ENCODE data around the gene LAMTOR3.
A peak's percentile ranks its signal among the peaks of the same experiment; 100 is the strongest.

LAMTOR3 gene

DNA sequence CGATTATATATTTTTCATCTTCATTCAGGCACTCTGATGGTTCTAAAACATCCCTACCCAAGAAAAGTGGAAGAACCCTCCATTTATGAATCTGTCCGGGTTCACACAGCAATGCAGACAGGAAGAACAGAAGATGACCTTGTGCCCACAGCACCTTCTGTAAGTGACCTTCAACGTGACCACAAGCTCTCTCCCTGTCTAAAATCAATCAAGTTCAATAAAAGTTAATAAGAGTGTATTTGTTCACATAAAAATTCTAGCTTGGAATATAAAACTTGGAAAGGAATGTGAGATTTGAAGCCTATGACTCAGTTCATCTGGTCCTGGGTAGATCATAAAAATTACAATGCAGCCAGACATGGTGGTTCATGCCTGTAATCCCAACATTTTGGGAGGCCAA is 41.0 kb downstream of the LAMTOR3 start:
- Mint-ChIP-seq H3K9me3 (ENCODE audit: low read depth) (no peaks in the 10 kb centered on the region), H3K27ac (no peak overlapping the region), H3K36me3 (peaks cover 45% of the 10 kb centered on the region), H3K4me3 (no peak overlapping the region), H3K4me1 (ENCODE audit: low read depth) (peaks cover 54% of the 10 kb centered on the region), H3K27me3 (no peaks in the 10 kb centered on the region)

GRCh38 chr4:99852199-99852749 is 42.0 kb downstream of the LAMTOR3 start:
- Mint-ChIP-seq H3K9me3 (ENCODE audit: low read depth) (no peaks in the 10 kb centered on the region), H3K27me3 (no peaks in the 10 kb centered on the region), H3K36me3 (peaks cover 39% of the 10 kb centered on the region), H3K4me1 (ENCODE audit: low read depth) (peaks cover 58% of the 10 kb centered on the region), H3K27ac (peak overlapping the region; percentile 79), H3K4me3 (peak overlapping the region; percentile 67)

GRCh38 chr4:99848591-99849001 is 45.6 kb downstream of the LAMTOR3 start:
- Mint-ChIP-seq H3K36me3 (peaks cover 20% of the 10 kb centered on the region), H3K27me3 (no peaks in the 10 kb centered on the region), H3K4me1 (ENCODE audit: low read depth) (peaks cover 57% of the 10 kb centered on the region), H3K27ac (peak overlapping the region; percentile 81), H3K4me3 (peak overlapping the region; percentile 38), H3K9me3 (ENCODE audit: low read depth) (no peaks in the 10 kb centered on the region)

GRCh38 chr4:99847362-99847976 is 46.8 kb downstream of the LAMTOR3 start:
- peaks cover 56% of the 10 kb centered on the region for H3K4me1 Mint-ChIP-seq (ENCODE audit: low read depth)
- H3K36me3 Mint-ChIP-seq = peaks cover 12% of the 10 kb centered on the region
- peak overlapping the region; percentile 88 for H3K27ac Mint-ChIP-seq
- peak overlapping the region; percentile 30 for H3K4me3 Mint-ChIP-seq
- no peaks in the 10 kb centered on the region for H3K9me3 Mint-ChIP-seq (ENCODE audit: low read depth)
- no peaks in the 10 kb centered on the region for H3K27me3 Mint-ChIP-seq

DNA sequence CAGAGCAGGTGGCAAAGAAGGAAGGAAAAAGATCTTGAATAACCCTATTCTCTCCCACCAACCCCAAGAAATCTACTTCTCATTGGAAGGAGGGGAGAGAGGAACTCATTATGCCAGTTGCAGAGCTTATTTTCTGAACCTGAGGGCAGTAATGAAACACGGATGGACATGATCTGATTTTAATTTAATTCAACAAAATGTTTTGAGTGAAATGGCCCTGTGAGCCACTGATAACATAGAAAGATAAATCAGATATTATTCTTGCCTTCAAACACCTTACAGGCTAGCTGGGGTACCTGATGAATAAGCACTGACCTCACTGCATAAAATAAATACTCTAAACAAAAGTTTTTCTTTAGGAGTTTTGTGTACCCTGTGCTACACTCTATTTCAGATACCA is 47.3 kb downstream of the LAMTOR3 start:
- H3K27ac Mint-ChIP-seq = peak overlapping the region; percentile 88
- peaks cover 50% of the 10 kb centered on the region for H3K4me1 Mint-ChIP-seq (ENCODE audit: low read depth)
- H3K36me3 Mint-ChIP-seq = peaks cover 14% of the 10 kb centered on the region
- no peaks in the 10 kb centered on the region for H3K9me3 Mint-ChIP-seq (ENCODE audit: low read depth)
- no peaks in the 10 kb centered on the region for H3K27me3 Mint-ChIP-seq
- peak overlapping the region; percentile 32 for H3K4me3 Mint-ChIP-seq

DNA sequence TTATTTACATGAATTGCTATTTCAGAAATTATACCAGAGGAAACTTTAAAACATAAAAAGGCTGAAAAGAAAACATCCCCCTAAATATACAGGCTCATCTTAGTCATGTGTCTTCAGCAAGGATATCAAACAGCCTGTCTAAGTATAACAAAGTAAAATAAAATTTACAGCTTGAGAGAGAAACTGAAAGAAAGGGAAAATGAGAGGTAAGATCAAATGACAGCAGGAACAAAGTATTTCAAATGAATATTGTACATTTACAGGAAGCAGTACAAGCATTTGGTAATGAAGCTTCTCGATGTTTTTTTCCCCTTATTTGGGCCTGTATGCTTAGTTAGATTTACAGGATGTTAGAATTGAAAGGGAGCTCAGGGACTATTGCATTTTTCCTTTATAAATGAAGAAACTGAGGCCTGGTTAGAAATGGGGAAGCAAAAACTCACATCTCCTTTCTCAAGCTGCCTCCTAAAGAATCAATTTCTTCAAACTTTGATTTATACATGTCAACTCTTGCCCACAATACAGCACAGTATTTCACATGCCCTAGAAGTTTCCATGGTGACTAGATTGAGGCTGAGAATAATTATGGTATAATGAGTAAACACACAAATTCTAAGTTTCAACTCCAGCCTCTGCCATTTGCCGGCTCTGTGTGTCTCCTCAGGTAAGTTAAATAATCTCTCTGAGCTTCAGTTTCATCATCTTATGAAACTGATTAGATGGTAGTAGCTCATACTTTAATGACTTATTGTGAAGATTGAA is 48.3 kb downstream of the LAMTOR3 start:
- Mint-ChIP-seq H3K36me3 (peaks cover 14% of the 10 kb centered on the region), H3K9me3 (ENCODE audit: low read depth) (no peaks in the 10 kb centered on the region), H3K4me3 (peak overlapping the region; percentile 4), H3K27me3 (no peaks in the 10 kb centered on the region), H3K27ac (peak overlapping the region; percentile 90), H3K4me1 (ENCODE audit: low read depth) (peaks cover 45% of the 10 kb centered on the region)

DNA sequence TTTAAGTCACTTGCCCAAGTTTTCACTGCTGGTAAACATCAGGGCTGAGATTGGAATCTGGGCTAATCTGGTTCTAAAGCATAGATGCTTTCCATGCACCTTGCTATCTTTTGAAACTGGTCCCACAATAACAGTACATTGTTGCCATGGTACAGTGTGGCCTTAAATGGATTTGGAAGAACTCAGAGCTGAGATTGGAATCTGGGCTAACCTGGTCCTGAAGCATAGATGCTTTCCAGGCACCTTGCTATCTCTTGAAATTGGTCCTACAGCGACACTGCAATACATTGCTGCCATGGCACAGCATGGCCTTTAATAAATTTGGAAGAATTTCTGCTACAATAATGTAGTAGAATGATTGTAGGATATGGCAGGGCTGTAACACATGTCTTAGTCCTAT is 49.0 kb downstream of the LAMTOR3 start:
- Mint-ChIP-seq H3K27me3 (no peaks in the 10 kb centered on the region), H3K4me1 (ENCODE audit: low read depth) (peaks cover 43% of the 10 kb centered on the region), H3K9me3 (ENCODE audit: low read depth) (no peaks in the 10 kb centered on the region), H3K36me3 (peaks cover 14% of the 10 kb centered on the region), H3K27ac (peak overlapping the region; percentile 90), H3K4me3 (no peak overlapping the region)

DNA sequence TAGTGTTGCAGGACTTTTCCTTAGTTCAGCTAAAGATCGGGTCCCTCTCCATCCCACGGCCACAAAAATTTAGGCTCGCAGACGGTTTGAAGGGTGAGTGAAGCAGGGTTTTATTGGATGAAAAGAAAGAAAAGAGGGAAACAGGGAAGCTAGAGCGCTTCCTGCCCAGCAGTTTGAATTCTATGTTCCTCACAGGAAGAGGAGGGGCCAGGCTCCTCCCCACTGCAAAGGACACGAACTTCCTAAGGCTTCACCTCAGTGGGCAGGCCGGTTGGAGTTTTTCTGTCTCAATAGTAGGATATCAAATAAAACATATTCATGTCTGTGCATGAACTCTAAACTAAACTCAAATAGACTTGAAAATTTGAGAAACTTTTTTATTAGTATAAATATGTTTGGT is 50.2 kb downstream of the LAMTOR3 start:
- Mint-ChIP-seq H3K4me1 (ENCODE audit: low read depth) (peaks cover 43% of the 10 kb centered on the region), H3K4me3 (no peak overlapping the region)

DNA sequence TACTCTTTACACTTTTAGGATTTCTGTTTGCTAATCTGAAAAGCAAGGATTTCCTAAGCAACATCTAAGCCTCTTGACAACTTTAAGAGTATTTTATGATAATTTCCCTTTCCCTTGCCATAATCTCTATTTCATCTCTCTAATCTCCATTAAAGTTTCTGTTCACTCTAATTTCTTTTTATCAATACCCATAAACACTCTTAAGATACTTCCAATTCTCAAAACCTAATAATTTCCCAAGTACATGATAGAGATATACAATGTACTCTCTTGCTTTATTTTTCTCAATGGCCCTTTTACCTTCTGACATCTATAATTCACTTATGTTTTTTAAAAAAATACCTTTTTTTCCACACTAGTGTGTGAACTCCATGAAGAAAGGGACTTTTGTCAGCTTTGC is 50.8 kb downstream of the LAMTOR3 start:
- no peak overlapping the region for H3K27ac Mint-ChIP-seq
- H3K4me1 Mint-ChIP-seq (ENCODE audit: low read depth) = peaks cover 37% of the 10 kb centered on the region
- no peaks in the 10 kb centered on the region for H3K9me3 Mint-ChIP-seq (ENCODE audit: low read depth)
- H3K27me3 Mint-ChIP-seq = no peaks in the 10 kb centered on the region
- H3K36me3 Mint-ChIP-seq = peaks cover 16% of the 10 kb centered on the region
- no peak overlapping the region for H3K4me3 Mint-ChIP-seq

More for the DNA sequence above, 50.2 kb downstream of the LAMTOR3 start:
- peak overlapping the region; percentile 4 for H3K27ac Mint-ChIP-seq
- H3K9me3 Mint-ChIP-seq (ENCODE audit: low read depth) = no peaks in the 10 kb centered on the region
- H3K27me3 Mint-ChIP-seq = no peaks in the 10 kb centered on the region
- H3K36me3 Mint-ChIP-seq = peaks cover 14% of the 10 kb centered on the region

DNA sequence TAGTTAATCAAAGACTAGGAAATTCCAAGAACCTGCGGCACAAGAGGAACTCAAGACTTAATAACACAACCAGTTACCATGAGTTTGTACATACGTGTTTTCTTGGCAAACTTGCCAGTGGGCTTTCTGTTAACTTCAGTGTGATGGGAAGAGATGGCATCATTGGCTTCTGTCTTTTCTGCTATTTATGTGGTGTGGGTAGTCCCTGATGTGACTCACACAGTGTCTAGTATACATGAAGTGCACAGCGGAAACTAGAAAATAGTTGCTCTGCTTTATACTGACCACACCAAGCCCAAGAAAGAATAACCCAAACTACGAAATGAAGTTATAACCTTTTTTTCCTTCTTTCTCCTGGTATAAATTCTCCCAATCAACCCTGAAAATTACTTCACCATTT is 53.1 kb downstream of the LAMTOR3 start:
- H3K36me3 Mint-ChIP-seq = peaks cover 19% of the 10 kb centered on the region
- H3K27me3 Mint-ChIP-seq = no peaks in the 10 kb centered on the region
- no peaks in the 10 kb centered on the region for H3K9me3 Mint-ChIP-seq (ENCODE audit: low read depth)
- no peak overlapping the region for H3K27ac Mint-ChIP-seq
- peaks cover 18% of the 10 kb centered on the region for H3K4me1 Mint-ChIP-seq (ENCODE audit: low read depth)
- no peak overlapping the region for H3K4me3 Mint-ChIP-seq

DNA sequence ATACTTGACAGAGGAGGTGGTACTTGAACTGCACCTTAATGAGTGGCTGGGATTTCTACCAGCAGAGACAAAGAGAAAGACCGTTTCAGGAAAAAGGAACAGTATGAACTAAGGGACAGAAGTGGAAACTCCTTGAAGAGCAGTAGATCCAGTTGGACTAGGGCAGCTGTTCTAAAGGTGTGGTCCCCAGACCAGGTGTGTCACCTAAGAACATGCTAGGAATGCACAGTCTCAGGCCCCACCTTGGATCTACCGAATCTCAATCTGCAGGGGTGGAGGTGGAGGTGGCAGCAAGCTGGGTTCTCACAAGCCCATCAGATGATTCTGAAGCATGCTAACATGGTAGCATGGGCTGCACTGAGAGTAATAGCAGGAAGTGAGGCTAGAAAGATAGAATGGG is 55.3 kb downstream of the LAMTOR3 start:
- H3K36me3 Mint-ChIP-seq = peaks cover 19% of the 10 kb centered on the region
- no peak overlapping the region for H3K4me3 Mint-ChIP-seq
- no peaks in the 10 kb centered on the region for H3K9me3 Mint-ChIP-seq (ENCODE audit: low read depth)
- H3K27me3 Mint-ChIP-seq = no peaks in the 10 kb centered on the region
- no peak overlapping the region for H3K27ac Mint-ChIP-seq
- peaks cover 4% of the 10 kb centered on the region for H3K4me1 Mint-ChIP-seq (ENCODE audit: low read depth)

- no peaks in the 10 kb centered on the region for H3K4me1 Mint-ChIP-seq (ENCODE audit: low read depth)
- peaks cover 16% of the 10 kb centered on the region for H3K36me3 Mint-ChIP-seq
- H3K27me3 Mint-ChIP-seq = no peaks in the 10 kb centered on the region
- H3K27ac Mint-ChIP-seq = no peak overlapping the region
- no peaks in the 10 kb centered on the region for H3K9me3 Mint-ChIP-seq (ENCODE audit: low read depth)
- no peak overlapping the region for H3K4me3 Mint-ChIP-seq
Observed at GRCh38 chr4:99835942-99836341, 58.3 kb downstream of the LAMTOR3 start.

DNA sequence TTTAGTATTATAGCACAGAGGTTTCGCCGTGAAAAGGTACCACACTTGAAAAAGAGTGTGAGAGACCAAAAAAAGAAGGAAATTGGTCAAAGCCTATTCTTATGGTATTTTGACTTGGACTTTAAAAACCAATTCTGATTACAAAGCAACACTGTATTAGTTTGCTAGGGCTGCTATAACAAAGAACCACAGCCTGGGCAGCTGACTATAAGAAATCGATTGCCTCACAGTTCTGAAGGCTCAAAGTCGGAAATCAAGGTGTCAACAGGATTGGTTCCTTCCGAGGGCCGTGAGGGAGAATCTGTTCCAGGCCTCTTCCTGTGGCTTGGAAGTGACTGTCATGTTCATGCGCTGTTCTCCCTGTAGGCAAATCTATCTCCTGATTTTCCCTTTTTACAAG is 59.7 kb downstream of the LAMTOR3 start:
- no peaks in the 10 kb centered on the region for H3K9me3 Mint-ChIP-seq (ENCODE audit: low read depth)
- H3K27me3 Mint-ChIP-seq = no peaks in the 10 kb centered on the region
- no peak overlapping the region for H3K4me3 Mint-ChIP-seq
- H3K27ac Mint-ChIP-seq = no peak overlapping the region
- H3K4me1 Mint-ChIP-seq (ENCODE audit: low read depth) = no peaks in the 10 kb centered on the region
- peaks cover 14% of the 10 kb centered on the region for H3K36me3 Mint-ChIP-seq

DNA sequence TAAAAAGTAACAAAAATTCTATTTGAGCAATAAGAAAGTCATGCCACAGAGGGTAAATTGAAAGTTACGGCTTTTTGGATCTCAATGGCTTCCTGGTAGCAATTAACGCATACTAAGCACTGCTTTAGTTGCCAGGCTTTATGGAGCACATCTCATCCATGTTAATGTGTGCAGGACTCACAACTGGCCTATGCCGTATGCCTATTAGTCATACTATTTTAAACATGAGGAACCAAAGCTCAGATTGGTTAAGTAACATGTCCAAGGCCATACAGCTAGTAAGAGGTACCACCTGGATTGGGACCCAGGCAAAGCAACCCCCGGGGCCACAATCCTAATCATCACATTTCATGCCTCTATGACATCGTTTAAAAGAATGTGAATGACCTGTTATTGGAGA is 60.5 kb downstream of the LAMTOR3 start:
- H3K4me3 Mint-ChIP-seq = no peak overlapping the region
- no peaks in the 10 kb centered on the region for H3K4me1 Mint-ChIP-seq (ENCODE audit: low read depth)
- H3K27me3 Mint-ChIP-seq = no peaks in the 10 kb centered on the region
- no peaks in the 10 kb centered on the region for H3K9me3 Mint-ChIP-seq (ENCODE audit: low read depth)
- peaks cover 8% of the 10 kb centered on the region for H3K36me3 Mint-ChIP-seq
- H3K27ac Mint-ChIP-seq = no peak overlapping the region

DNA sequence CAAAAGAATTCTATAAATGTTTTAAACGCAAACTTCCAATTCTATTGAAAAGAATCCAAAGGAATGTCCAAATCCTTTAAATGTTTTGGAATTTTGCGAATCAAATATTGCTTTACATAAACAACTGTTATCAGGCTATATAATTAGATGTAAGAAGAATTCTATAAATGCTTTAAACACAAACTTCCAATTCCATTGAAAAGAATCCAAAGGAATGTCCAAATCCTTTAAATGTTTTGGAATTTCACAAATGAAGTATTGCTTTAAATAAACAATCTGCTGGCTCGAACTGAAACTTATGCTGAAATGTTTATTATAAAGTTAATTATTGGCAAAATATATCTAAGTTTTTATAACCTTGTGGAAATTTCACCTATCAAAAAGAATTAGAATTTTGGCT is 61.5 kb downstream of the LAMTOR3 start:
- no peak overlapping the region for H3K27ac Mint-ChIP-seq
- peaks cover 2% of the 10 kb centered on the region for H3K4me1 Mint-ChIP-seq (ENCODE audit: low read depth)
- H3K4me3 Mint-ChIP-seq = no peak overlapping the region
- peaks cover 6% of the 10 kb centered on the region for H3K36me3 Mint-ChIP-seq
- H3K27me3 Mint-ChIP-seq = no peaks in the 10 kb centered on the region
- no peaks in the 10 kb centered on the region for H3K9me3 Mint-ChIP-seq (ENCODE audit: low read depth)
